IPS-NIHi7 (cell line): ENCODE measurements around the gene AEBP1.
"Not testable (repeated sequence)": the region's sequence is repeated elsewhere in the genome, so short reads cannot be mapped to it uniquely, and the experiment has no call there.

Experiments used
- DNase-seq: peaks from one replicate; pipeline ENCODE4 v3.0.0; 2012; ENCODE audit warnings: mixed read lengths; ENCODE audit errors: extremely low spot score

The AEBP1 gene

DNA sequence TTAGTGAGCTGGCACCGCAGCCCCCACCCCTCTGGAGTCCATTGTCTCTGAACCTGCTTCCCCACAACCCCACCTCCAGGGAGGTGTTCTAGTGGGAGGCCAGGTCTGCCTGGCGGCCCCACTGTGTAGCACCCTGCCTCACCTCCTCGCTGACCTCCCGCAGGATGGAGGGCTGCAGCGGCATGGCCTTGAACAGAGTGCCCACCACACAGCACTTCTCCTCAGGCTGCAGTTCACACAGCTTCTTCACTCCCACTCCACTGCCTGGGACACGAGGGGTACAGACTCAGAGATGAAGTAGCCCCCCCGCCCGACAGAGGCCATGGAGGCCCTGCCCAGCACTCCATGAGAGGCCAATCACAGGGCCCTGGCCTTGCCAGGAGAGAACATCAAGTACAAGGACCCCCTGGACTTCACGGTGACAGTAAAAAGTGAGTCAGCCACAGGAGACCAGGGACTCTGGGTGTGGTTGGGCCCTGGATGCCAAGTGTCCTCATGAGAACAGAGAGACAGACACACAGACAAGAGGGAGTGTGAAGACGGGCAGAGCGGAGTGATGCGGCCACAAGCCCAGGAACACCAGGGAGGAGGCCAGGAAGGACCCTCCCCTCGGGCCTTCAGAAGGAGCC is 13.8 kb downstream of the AEBP1 start:
- no peak for DNase-seq

DNA sequence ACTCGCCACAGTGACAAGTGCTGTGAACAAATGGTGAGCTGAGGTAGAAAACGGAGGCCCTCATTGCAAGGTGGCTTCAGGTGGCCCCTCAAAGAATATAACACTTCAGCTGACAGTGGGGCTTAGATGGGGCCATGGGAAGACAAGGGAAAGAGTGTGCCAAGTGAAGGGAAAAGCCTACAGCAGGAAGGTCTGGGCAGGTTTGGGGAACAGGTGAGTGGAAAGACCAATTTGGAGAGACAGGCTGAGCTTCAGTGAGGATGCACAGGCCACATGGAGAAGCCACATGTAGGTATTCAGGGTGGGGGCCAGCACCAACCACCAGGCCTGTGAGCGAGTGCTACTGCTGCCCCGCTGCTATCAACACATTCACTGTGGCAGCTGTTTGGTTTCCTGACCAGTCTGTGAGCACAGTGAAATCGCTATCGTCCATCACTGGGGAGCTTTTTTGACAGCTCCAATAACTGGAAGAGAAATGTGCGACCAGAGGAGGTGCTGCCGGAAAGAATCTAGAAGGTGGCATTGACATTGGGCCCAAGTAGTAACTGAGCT is 15.8 kb downstream of the AEBP1 start:
- DNase-seq = no peak

DNA sequence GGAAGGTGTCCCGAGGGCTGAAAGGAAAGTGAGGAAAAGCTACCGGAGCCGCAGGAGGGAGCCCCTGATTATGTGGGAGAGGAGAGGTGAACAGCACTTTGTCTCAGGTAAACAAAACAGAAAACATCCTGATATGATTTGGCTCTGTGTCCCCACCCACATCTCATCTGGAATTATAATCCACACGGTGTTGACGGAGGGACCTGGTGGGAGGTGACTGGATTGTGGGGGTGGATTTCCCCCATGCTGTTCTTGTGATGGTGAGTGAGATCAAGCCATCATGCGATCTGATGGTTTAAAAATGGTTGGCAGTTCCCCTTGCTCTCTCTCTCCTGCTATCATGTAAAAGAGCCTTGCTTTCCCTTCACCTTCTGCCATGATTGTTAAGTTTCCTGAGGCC is 16.2 kb downstream of the AEBP1 start:
- no peak for DNase-seq

DNA sequence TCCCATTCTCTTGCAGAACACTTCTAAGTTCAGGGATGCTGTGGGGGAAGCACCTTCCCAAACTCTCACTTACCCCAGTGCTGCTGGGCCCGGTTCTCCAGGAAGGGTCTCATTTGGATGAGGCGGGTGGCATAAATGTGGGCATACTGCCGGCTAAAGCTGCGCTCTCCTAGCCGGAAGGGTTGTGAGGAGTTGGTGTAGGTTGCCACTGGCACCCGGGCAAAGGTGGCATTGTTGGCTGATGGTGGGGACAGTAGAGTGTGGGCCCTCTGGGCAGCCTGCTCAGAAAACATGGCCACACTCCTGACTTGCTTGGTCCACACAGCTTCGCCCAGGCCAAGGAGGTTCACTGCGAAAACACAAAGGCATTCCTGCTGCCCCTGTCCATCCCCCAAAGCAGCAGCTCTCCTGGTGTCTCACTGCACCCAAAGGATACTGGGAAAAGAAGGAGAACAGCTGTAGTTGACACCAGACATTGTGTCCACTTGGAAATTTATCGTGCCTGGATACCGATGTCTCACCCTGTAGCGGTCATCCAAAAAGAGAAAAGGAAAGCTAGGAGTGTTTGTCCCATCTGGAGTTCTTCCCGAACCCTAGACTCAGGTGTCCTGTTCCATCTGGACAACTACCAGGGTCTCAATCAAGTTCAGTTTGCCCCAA is 17.7 kb downstream of the AEBP1 start:
- DNase-seq = no peak

DNA sequence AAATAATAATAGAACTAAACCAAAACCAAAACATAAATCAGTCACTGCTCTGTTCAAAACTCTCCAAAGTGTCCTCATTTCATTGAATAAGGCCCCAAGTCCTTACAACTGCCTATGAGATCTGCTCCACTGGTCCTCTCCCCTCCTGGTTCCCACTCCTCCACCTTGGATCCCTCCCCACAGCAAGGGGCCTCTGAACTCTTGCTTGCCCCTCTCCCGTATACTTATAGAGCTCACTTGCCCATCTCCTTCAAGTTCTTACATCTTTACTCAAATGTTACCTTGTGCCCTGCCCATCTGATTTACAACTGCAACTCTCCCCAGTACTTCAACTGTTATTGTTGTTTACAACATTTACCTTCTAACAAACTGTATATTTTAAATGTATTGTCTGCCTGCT is 18.4 kb downstream of the AEBP1 start:
- DNase-seq = no peak

DNA sequence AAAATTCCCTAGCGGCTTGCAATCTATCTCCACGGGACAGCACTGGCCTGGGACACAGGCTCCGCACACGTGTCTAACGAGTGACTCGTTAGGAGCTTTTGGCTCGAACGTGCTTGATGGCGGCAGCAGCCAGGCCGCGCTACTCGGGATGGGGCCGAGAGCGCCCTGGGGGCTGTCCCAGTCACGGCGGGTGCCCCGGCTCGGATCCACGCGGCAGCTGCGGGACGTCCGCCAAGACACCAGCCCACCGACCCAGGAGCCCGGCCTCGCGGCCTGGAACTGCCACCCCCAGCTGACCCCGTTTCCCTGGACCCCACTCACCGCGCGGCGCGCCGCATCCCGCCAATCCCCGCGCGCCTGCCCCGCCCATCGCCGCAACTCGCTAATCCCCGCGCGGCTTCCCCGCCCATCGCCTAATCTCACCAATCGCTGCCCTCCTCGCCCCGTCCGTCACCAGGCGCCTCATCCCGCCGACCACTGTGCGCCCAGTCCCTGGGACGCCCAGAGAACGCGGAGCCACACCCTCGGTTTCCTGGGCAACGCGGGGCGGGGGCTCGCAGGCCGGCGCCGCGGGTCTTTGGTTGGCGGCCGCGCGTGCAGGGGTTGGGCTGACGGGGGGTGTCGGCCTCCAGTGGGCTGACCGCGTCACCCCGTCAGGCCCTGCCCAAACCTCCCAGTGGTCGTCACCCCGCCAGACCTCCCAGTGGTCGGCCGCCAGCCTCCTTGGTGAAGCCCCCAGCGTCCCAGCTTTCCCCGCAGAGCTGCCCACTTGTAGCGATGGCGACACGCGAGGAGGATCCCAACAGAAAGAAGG is 19.3 kb downstream of the AEBP1 start, which contains the start of gene POLD2:
Gene POLD2 (minus strand): TSS at position 359 of the 814 bp plus-strand sequence. CDS start 1,495 bp downstream, outside the sequence.
- DNase-seq = peak; percentile 100

DNA sequence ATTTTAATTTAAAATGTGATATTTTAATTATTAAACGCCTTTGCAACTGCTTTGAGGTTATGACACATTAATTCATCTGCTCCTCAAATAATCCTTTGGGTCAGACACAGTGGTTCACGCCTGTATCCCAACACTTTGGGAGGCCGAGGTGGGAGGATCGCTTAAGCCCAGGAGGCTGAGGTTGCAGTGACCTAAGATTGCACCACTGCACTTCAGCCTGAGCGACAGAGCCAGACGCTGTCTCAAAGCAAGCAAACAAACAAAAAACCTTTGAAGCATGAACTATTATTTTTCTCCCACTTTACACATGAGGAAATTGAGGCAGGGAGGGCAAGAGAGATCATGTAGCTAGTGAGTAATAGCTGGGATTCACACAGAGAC is 20.7 kb downstream of the AEBP1 start:
- DNase-seq = no peak

DNA sequence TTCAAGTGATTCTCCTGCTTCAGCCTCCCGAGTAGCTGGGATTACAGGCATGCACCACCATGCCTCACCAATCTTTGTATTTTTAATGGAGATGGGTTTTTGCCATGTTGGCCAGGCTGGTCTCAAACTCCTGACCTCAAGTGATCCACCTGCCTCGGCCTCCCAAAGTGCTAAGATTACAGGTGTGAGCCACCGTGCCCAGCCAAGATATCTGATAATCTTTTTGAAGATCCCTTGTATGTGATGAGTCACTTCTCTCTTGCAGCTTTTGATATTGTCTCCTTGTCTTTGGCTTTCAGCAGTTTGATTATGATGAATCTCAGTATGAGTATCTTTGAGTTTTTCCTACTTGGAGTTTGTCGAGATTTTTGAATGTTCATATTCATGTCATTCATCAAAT is 22.4 kb downstream of the AEBP1 start:
- not testable (repeated sequence) for DNase-seq

DNA sequence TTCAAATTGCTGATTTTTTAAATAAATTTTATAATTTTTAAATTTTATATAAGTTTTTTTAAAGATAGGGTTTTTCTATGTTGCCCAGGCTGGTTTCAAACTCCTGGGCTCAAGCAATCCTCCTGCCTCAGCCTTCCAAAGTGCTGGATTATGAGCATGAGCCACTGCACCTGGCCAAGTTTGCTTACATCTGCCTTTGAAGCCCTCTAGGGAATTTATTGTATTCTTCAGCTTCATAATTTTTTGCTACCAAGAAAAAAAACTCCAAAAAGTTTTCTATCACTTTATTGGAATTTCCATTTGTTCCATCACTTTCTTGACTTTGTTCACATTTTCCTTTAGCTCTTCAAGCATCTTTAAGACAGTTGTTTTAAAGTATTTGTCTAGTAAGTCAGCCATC is 23.0 kb downstream of the AEBP1 start:
- DNase-seq = no peak

DNA sequence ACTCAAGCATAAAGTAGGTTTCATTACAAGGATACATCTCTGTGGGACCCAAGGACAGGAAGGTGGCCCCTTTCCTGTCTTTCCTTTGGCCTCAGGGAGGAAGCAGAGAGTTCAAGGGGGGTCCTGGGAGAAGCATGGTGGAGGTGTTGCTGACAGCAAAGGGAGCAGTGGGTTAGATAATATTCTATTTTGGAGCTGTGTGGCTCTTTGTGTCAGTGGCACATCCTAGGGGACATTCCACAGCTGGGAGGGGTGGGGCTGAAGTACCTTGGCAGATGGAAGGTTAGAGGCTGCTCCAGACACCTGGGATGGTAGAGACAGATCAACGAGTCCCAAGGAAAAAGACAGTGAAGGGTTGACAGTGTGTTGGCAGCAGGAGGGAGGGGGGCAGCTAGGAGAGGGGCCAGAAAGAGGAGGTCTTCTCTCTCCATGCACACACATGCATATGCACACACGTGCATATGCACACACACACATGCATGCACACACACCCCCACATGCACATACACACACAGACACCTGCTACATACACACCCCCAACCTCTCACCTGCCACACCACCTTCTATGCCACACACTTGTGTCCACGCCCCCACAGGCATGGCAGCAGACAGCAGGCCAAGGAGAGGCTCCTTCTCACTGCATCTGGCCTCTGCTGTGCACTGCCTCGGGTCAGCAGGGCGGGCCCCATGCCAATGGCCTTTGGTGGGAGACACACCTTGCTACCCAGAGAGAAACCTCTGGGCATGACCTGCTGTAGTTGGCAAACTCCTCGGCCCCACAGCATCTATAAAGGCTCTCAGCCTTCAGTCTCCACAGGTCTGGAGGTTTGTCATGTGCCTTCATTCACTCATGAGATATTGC is 24.8 kb downstream of the AEBP1 start:
- no peak for DNase-seq

DNA sequence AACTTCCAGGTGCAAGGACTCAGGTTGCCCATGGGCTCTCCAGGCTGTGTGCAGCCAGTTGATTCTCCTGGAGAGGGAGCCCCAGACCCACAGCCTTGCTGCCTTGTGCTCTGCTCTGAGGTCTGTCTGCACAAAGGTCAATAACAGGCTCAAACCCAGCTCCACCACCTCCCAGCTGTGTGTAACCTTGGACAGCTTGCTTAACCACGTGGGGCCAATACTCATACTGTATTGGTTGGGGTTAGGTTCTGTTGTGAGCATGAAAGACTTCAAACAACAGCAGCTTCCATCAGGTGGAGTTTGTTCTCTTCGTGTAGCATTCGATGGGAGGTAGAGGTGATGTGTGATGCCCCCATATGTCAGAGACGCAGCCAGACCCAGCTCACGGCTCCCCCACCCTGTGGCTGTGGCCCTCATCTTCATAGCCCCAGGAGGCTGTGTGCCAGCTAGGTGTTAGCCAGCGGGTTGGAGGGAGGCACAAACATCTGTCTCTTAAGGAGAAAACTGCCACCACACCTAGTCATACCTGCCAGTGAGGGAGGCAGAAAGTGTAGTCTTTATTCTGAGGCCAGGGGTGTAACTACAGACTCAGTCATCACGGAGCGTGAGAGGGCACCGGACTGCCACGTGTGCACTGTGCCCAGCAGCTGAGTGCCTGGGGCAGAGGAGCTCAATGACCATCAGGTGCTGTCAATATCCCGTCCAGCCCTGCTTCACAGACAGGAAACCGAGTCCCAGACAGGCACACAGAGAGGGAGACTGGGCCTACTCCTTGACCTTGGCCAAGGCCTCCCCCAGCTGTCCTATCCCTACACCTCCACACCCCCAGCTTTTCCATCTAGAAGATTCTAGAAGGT is 27.3 kb downstream of the AEBP1 start:
- DNase-seq = peak; percentile 67

DNA sequence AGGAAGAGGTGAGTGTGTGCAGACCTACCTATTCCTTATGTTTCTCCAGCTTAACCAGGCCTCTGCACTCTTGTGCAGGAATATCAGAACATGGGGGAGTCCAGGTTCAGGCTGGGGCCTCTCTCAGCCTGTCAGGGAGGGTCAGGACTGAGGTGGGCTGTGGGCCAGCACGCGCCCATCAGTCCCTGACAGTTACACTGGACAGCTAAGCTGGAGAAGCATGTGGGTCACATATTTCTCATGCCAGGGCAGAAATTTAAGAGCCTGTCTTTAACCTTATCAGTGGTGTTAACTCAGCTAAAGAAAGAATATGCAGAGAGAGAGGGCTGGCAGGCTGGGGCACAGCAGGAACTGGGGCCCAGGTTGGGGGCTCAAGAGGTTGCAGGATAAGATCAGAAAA is 27.9 kb downstream of the AEBP1 start:
- DNase-seq = no peak

DNA sequence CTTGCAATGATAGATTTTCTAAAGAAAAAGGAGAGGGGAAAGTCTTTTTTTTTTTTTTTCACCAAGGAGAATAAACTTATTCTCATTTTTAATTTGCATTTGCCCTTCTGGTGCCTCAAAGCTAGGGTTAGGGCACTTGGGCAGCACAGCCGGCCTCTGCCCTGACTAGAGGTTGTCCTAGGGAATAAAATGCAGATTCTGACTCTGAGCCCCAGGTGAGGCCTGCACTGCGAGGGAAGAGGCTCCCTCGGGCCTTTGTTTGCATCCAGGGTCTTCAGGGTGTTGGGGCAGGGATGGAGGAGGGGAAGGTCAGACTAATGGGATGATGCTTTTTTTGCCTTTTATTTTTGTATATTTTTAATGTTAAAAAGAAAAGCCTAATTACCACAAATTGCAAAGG is 29.1 kb downstream of the AEBP1 start:
- no peak for DNase-seq

DNA sequence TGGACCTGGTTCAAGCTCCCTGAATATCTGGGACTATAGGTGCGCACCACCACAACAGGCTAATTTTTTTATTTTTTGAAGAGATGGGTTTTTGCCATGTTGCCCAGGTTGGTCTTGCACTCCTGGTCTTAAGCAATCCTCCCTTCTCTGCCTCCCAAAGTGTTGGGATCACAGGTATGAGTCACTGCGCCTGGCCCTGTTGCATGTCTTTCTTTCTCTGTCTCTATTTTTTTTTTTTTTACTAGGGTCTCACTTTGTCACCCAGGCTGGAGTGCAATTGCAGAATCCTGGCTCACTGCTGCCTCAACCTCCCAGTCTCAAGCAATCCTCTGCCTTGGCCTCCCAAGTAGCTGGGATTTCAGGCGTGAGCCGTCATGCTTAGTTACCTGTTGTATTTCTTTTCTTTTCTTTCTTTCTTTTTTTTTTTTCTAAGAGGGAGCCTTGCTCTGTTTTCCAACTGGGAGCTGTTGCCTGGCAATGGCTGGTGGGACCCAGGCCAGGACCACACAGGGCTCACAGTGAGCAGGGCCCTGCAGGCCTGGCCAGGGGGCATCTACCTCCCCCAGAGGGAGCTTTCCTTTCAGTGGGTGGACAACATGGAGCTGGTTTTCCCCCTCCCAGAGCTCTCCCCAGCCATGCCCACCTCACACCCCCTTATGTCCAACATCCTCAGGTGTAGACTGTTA is 30.9 kb downstream of the AEBP1 start:
- no peak for DNase-seq

DNA sequence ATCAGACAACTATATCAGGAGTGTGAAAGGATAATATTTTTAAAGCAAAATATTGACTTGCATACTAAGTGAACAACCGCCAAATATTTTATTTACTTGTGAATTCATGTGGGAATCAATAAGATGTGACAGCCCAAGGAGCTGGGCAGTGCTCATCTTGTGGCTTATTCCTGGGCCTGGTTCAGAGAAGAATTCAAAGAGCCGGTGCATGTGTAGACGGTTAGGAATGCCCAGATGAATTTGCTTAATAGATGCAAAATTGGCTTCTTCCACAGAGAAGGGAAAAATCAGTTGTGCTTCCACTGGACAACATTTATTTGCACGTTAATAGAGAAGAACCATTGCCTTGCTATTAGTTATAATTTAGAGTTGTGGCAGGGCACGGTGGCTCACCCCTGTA is 32.6 kb downstream of the AEBP1 start:
- no peak for DNase-seq

DNA sequence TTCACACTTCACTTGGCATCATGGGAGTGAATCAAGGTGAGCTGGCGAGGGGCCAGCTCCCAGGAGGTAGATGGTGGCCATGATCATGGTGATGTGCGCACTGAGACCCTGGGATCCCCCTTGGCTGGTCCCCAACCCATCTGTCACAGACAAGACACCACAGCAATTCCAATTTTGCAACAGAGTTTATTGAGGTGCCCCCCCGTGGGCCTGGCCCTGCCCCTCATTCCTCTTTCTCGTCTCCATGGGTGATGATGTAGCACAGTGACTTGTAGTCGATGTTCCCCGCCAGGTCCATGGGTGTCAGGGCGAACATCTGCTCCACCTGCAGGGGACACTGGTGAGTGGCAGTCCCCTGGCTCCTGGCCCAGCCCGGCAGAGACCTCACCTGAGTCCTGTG is 34.6 kb downstream of the AEBP1 start:
- no peak for DNase-seq

DNA sequence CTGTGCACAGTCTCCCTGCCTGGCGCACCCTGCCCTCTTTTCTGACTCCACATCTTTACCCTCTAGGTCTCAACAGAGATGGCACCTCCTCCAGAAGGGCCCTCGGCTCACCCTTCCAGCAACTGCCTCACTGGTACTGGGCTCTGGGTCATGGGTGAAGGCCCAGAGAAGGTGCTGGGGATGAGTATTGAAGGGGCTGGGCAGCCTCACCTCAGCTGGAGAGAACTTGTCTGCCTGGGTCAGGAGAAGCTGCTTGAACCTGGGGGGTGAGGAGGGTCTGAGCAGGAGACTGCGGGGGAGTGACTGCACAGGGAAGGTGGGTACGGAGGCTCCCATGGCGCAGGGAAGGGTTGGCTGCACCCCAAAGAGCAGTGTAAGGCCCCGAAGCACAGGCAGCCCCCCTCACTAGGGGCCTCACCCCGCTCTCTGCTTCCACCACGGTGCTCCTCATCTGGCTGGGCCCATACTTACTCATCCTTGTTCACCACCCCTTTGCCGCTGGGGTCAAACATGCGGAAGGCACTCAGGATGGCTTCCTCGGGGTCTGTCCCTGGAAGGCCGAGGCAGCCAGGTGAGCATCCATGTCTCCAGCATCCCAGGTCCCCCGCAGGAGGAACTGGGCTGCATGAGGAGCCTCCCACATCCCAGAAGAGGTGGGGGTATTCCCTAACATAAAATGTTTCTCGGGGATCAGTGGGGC is 35.3 kb downstream of the AEBP1 start:
- no peak for DNase-seq

DNA sequence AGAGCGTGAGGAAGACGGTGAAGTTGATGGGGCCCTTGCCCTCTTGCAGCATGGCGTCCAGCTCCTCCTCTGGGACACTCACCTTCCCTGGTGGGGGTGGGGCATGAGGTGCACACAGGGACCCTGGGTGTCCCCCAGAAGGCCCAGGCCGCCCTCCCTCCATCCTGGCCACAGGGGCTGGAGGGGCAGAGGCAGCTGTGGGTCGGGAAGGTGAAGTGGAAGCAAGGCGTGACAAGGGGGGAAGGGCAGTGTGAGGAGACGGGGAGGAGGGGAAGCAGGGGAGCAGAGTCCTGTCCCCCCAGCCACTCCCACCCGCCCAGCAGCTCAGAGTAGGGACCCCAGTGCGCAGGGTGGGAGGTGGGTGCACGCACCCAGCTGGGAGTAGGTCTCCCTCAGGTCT is 36.2 kb downstream of the AEBP1 start:
- DNase-seq = no peak

DNA sequence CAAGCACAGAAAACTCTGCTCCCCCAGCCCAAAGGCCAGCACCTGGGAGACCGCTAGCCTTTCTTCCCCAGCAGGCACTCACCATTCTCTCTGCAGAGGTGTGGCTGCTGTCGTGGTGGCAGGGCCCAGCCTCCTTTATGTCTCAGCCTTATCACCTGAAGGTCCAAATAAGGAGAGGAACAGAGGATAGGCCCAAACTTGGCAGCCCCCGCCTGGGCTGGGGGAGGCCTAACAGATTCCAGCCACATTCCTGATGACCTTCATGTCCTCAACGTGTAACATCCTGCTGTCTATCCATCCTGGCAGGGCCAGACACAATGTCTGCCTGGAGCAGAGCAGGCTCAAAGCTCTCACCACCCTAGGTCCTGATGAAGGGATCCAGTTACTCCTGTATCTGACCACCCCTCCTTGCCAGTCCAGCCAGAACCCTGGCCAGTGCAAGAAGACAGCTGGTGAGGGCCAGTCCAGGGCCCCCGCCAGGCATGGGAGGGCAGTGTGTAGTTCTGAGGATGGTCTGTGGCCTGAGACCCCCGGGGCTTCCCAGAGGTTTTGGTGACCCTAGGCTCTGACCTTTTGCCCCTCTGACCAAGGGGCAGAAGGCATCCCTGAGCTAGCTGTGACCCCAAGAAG is 37.2 kb downstream of the AEBP1 start, which contains the start of gene MYL7:
Gene MYL7 (minus strand): TSS at position 112 of the 630 bp plus-strand sequence. CDS start 27 bp downstream, at position 85.
- peak; percentile 53 for DNase-seq
